ENCODE results near the gene SEMA6B. TPM values are rescaled to one million over a fixed set of nuclear protein-coding genes. Genes with fewer than 3 reads are reported as not detected.
"Not testable (repeated sequence)": the region's sequence is repeated elsewhere in the genome, so short reads cannot be mapped to it uniquely, and the experiment has no call there.

SEMA6B gene
- total RNA-seq, 1 experiment from 2014 or later = 43.0 TPM

GRCh38 chr19:4553092-4553695 lies 6.3 kb downstream of the SEMA6B start:
- H3K4me3 ChIP-seq (ENCODE audit: insufficient read depth, low read depth, low read length) = no peak overlapping the region
- H3K36me3 ChIP-seq (replicated peaks; ENCODE audit: control insufficient read depth, insufficient read depth, low read length) = peaks cover 31% of the 10 kb centered on the region
- no peak for DNase-seq
- no peaks in the 10 kb centered on the region for H3K27me3 ChIP-seq (ENCODE audit: control insufficient read depth, insufficient read depth, low read length)

GRCh38 chr19:4552525-4552819 lies 7.0 kb downstream of the SEMA6B start:
- DNase-seq = no peak
- Histone ChIP-seq H3K27me3 (ENCODE audit: control insufficient read depth, insufficient read depth, low read length) (no peaks in the 10 kb centered on the region), H3K36me3 (replicated peaks; ENCODE audit: control insufficient read depth, insufficient read depth, low read length) (peaks cover 31% of the 10 kb centered on the region), H3K4me3 (ENCODE audit: insufficient read depth, low read depth, low read length) (no peak overlapping the region)

- Histone ChIP-seq H3K27me3 (ENCODE audit: control insufficient read depth, insufficient read depth, low read length) (no peaks in the 10 kb centered on the region), H3K4me3 (ENCODE audit: insufficient read depth, low read depth, low read length) (no peak overlapping the region), H3K36me3 (replicated peaks; ENCODE audit: control insufficient read depth, insufficient read depth, low read length) (peaks cover 30% of the 10 kb centered on the region)
- DNase-seq = no peak
Measured at GRCh38 chr19:4550479-4551050, 8.9 kb downstream of the SEMA6B start.

GRCh38 chr19:4550018-4550417 lies 9.5 kb downstream of the SEMA6B start:
- H3K4me3 ChIP-seq (ENCODE audit: insufficient read depth, low read depth, low read length) = no peak overlapping the region
- DNase-seq = no peak
- H3K36me3 ChIP-seq (replicated peaks; ENCODE audit: control insufficient read depth, insufficient read depth, low read length) = peaks cover 25% of the 10 kb centered on the region
- H3K27me3 ChIP-seq (ENCODE audit: control insufficient read depth, insufficient read depth, low read length) = no peaks in the 10 kb centered on the region

GRCh38 chr19:4548238-4548584 lies 11.3 kb downstream of the SEMA6B start:
- Histone ChIP-seq H3K4me3 (ENCODE audit: insufficient read depth, low read depth, low read length) (no peak overlapping the region), H3K27me3 (ENCODE audit: control insufficient read depth, insufficient read depth, low read length) (no peaks in the 10 kb centered on the region), H3K36me3 (replicated peaks; ENCODE audit: control insufficient read depth, insufficient read depth, low read length) (peaks cover 15% of the 10 kb centered on the region)
- DNase-seq = no peak

- Histone ChIP-seq H3K36me3 (replicated peaks; ENCODE audit: control insufficient read depth, insufficient read depth, low read length) (peaks cover 12% of the 10 kb centered on the region), H3K4me3 (ENCODE audit: insufficient read depth, low read depth, low read length) (no peak overlapping the region), H3K27me3 (ENCODE audit: control insufficient read depth, insufficient read depth, low read length) (no peaks in the 10 kb centered on the region)
- DNase-seq = peak; percentile 70
Measured at GRCh38 chr19:4547303-4548237, 11.9 kb downstream of the SEMA6B start.

- peaks cover 3% of the 10 kb centered on the region; the same call in 1 of the 2 replicates for H3K36me3 ChIP-seq (replicated peaks; ENCODE audit: control insufficient read depth, insufficient read depth, low read length)
- no peaks in the 10 kb centered on the region for H3K27me3 ChIP-seq (ENCODE audit: control insufficient read depth, insufficient read depth, low read length)
- DNase-seq = no peak
- H3K4me3 ChIP-seq (ENCODE audit: insufficient read depth, low read depth, low read length) = no peak overlapping the region
Measured at GRCh38 chr19:4543842-4544647, 15.4 kb downstream of the SEMA6B start.

- H3K36me3 ChIP-seq (replicated peaks; ENCODE audit: control insufficient read depth, insufficient read depth, low read length) = no peaks in the 10 kb centered on the region; the same call in 1 of the 2 replicates
- no peak for DNase-seq
- H3K27me3 ChIP-seq (ENCODE audit: control insufficient read depth, insufficient read depth, low read length) = no peaks in the 10 kb centered on the region
- no peak overlapping the region for H3K4me3 ChIP-seq (ENCODE audit: insufficient read depth, low read depth, low read length)
Measured at GRCh38 chr19:4542896-4543841, 16.3 kb downstream of the SEMA6B start.

GRCh38 chr19:4541806-4542145 lies 17.7 kb downstream of the SEMA6B start:
- not testable (repeated sequence) for DNase-seq; H3K4me3 ChIP-seq (ENCODE audit: insufficient read depth, low read depth, low read length); H3K27me3 ChIP-seq (ENCODE audit: control insufficient read depth, insufficient read depth, low read length); H3K36me3 ChIP-seq (replicated peaks; ENCODE audit: control insufficient read depth, insufficient read depth, low read length)

- no peaks in the 10 kb centered on the region; the same call in 1 of the 2 replicates for H3K27me3 ChIP-seq (ENCODE audit: control insufficient read depth, insufficient read depth, low read length)
- no peaks in the 10 kb centered on the region for H3K36me3 ChIP-seq (replicated peaks; ENCODE audit: control insufficient read depth, insufficient read depth, low read length)
- H3K4me3 ChIP-seq (ENCODE audit: insufficient read depth, low read depth, low read length) = no peak overlapping the region
- no peak for DNase-seq
Measured at GRCh38 chr19:4541114-4541805, 18.2 kb downstream of the SEMA6B start.

GRCh38 chr19:4539693-4540581 lies 19.5 kb downstream of the SEMA6B start, which contains the start of gene LRG1:
Gene LRG1 (minus strand): TSS chr19:4540036. CDS start chr19:4540013, 23 bp downstream.
- Histone ChIP-seq H3K4me3 (ENCODE audit: insufficient read depth, low read depth, low read length) (no peak within 1 kb of the TSS), H3K36me3 (replicated peaks; ENCODE audit: control insufficient read depth, insufficient read depth, low read length) (no peaks in the 10 kb centered on the region), H3K27me3 (ENCODE audit: control insufficient read depth, insufficient read depth, low read length) (no peaks in the 10 kb centered on the region; the same call in 1 of the 2 replicates)
- peak; percentile 82 for DNase-seq

- H3K27me3 ChIP-seq (ENCODE audit: control insufficient read depth, insufficient read depth, low read length) = peaks cover 6% of the 10 kb centered on the region; the same call in 1 of the 2 replicates
- DNase-seq = no peak
- no peak overlapping the region for H3K4me3 ChIP-seq (ENCODE audit: insufficient read depth, low read depth, low read length)
- H3K36me3 ChIP-seq (replicated peaks; ENCODE audit: control insufficient read depth, insufficient read depth, low read length) = no peaks in the 10 kb centered on the region
Measured at GRCh38 chr19:4539169-4539692, 20.3 kb downstream of the SEMA6B start.

All from H7 (cell line).